ENCODE results near the gene MAGIX.
"Not testable (repeated sequence)": the region's sequence is repeated elsewhere in the genome, so short reads cannot be mapped to it uniquely, and the experiment has no call there.

The MAGIX gene

GRCh38 chrX:49147936-49148335 is 14.6 kb upstream of the MAGIX start:
- intact Hi-C loops (cut with micrococcal nuclease): no loop called here
- peak overlapping the region; percentile 77 for H3K27ac Mint-ChIP-seq
- H3K27me3 Mint-ChIP-seq: no peaks in the 10 kb centered on the region
- H3K9me3 Mint-ChIP-seq: no peaks in the 10 kb centered on the region
- H3K4me1 Mint-ChIP-seq (ENCODE audit: low read depth): peaks cover 12% of the 10 kb centered on the region
- H3K36me3 Mint-ChIP-seq (ENCODE audit: low read depth): no peaks in the 10 kb centered on the region
- H3K4me3 Mint-ChIP-seq: no peak overlapping the region

GRCh38 chrX:49148390-49149100 is 14.0 kb upstream of the MAGIX start:
- H3K4me3 Mint-ChIP-seq; intact Hi-C loops (cut with micrococcal nuclease); H3K36me3 Mint-ChIP-seq (ENCODE audit: low read depth); H3K27me3 Mint-ChIP-seq; H3K9me3 Mint-ChIP-seq: not testable (repeated sequence)
- H3K27ac Mint-ChIP-seq: peak overlapping the region; percentile 77
- peaks cover 12% of the 10 kb centered on the region for H3K4me1 Mint-ChIP-seq (ENCODE audit: low read depth)

- H3K27ac Mint-ChIP-seq: peak overlapping the region; percentile 77
- H3K4me3 Mint-ChIP-seq: not testable (repeated sequence)
Measured at GRCh38 chrX:49149291-49149690, 13.3 kb upstream of the MAGIX start.

GRCh38 chrX:49153467-49153866 is 9.1 kb upstream of the MAGIX start:
- Mint-ChIP-seq H3K9me3 (no peaks in the 10 kb centered on the region), H3K27me3 (no peaks in the 10 kb centered on the region), H3K4me1 (ENCODE audit: low read depth) (peaks cover 27% of the 10 kb centered on the region), H3K36me3 (ENCODE audit: low read depth) (no peaks in the 10 kb centered on the region), H3K27ac (no peak overlapping the region), H3K4me3 (no peak overlapping the region)
- intact Hi-C loops (cut with micrococcal nuclease): no loop called here

More at GRCh38 chrX:49149291-49149690, 13.3 kb upstream of the MAGIX start:
- H3K27me3 Mint-ChIP-seq; H3K36me3 Mint-ChIP-seq (ENCODE audit: low read depth); intact Hi-C loops (cut with micrococcal nuclease); H3K9me3 Mint-ChIP-seq: not testable (repeated sequence)
- H3K4me1 Mint-ChIP-seq (ENCODE audit: low read depth): peaks cover 12% of the 10 kb centered on the region

- Mint-ChIP-seq H3K27me3 (no peaks in the 10 kb centered on the region), H3K27ac (peak overlapping the region; percentile 96), H3K9me3 (no peaks in the 10 kb centered on the region), H3K4me3 (peak overlapping the region; percentile 83), H3K36me3 (ENCODE audit: low read depth) (no peaks in the 10 kb centered on the region), H3K4me1 (ENCODE audit: low read depth) (peaks cover 21% of the 10 kb centered on the region)
- intact Hi-C loops (cut with micrococcal nuclease): no loop called here
Measured at GRCh38 chrX:49155243-49155899, 7.2 kb upstream of the MAGIX start.

GRCh38 chrX:49155900-49156837 is 6.4 kb upstream of the MAGIX start:
- Mint-ChIP-seq H3K9me3 (no peaks in the 10 kb centered on the region), H3K4me3 (peak overlapping the region; percentile 83), H3K4me1 (ENCODE audit: low read depth) (peaks cover 21% of the 10 kb centered on the region), H3K36me3 (ENCODE audit: low read depth) (no peaks in the 10 kb centered on the region), H3K27ac (peak overlapping the region; percentile 96), H3K27me3 (no peaks in the 10 kb centered on the region)
- intact Hi-C loops (cut with micrococcal nuclease): no loop called here

- no peaks in the 10 kb centered on the region for H3K36me3 Mint-ChIP-seq (ENCODE audit: low read depth)
- H3K4me1 Mint-ChIP-seq (ENCODE audit: low read depth): peaks cover 21% of the 10 kb centered on the region
- peak overlapping the region; percentile 13 for H3K4me3 Mint-ChIP-seq
- H3K27ac Mint-ChIP-seq: no peak overlapping the region
- intact Hi-C loops (cut with micrococcal nuclease): no loop called here
- H3K9me3 Mint-ChIP-seq: no peaks in the 10 kb centered on the region
- no peaks in the 10 kb centered on the region for H3K27me3 Mint-ChIP-seq
Measured at GRCh38 chrX:49157194-49157593, 5.4 kb upstream of the MAGIX start.

- peaks cover 36% of the 10 kb centered on the region for H3K4me1 Mint-ChIP-seq (ENCODE audit: low read depth)
- no peaks in the 10 kb centered on the region for H3K9me3 Mint-ChIP-seq
- no peaks in the 10 kb centered on the region for H3K36me3 Mint-ChIP-seq (ENCODE audit: low read depth)
- H3K27ac Mint-ChIP-seq: no peak overlapping the region
- intact Hi-C loops (cut with micrococcal nuclease): no loop called here
- H3K27me3 Mint-ChIP-seq: no peaks in the 10 kb centered on the region
- H3K4me3 Mint-ChIP-seq: no peak overlapping the region
Measured at GRCh38 chrX:49160908-49161307, 1.6 kb upstream of the MAGIX start.

- intact Hi-C loops (cut with micrococcal nuclease): no loop called here
- no peak overlapping the region for H3K27ac Mint-ChIP-seq
- no peak overlapping the region for H3K4me3 Mint-ChIP-seq
- no peaks in the 10 kb centered on the region for H3K9me3 Mint-ChIP-seq
- no peaks in the 10 kb centered on the region for H3K27me3 Mint-ChIP-seq
- H3K4me1 Mint-ChIP-seq (ENCODE audit: low read depth): peaks cover 32% of the 10 kb centered on the region
- no peaks in the 10 kb centered on the region for H3K36me3 Mint-ChIP-seq (ENCODE audit: low read depth)
Measured at GRCh38 chrX:49161632-49162031, 926 bp upstream of the MAGIX start.

- no peaks in the 10 kb centered on the region for H3K27me3 Mint-ChIP-seq
- peaks cover 6% of the 10 kb centered on the region for H3K36me3 Mint-ChIP-seq (ENCODE audit: low read depth)
- intact Hi-C loops (cut with micrococcal nuclease): no loop called here
- peaks cover 41% of the 10 kb centered on the region for H3K4me1 Mint-ChIP-seq (ENCODE audit: low read depth)
- peak overlapping the region; percentile 78 for H3K4me3 Mint-ChIP-seq
- no peaks in the 10 kb centered on the region for H3K9me3 Mint-ChIP-seq
- H3K27ac Mint-ChIP-seq: peak overlapping the region; percentile 96
Measured at GRCh38 chrX:49163555-49164419, 1.2 kb downstream of the MAGIX start.

GRCh38 chrX:49164589-49165360 is 2.2 kb downstream of the MAGIX start:
- no peaks in the 10 kb centered on the region for H3K9me3 Mint-ChIP-seq
- no peaks in the 10 kb centered on the region for H3K27me3 Mint-ChIP-seq
- intact Hi-C loops (cut with micrococcal nuclease): loop anchor here (5.0 kb wide), 1 partner anchor 42 kb away; the partner anchor contains the start of gene GPKOW
- H3K27ac Mint-ChIP-seq: peak overlapping the region; percentile 99
- H3K4me1 Mint-ChIP-seq (ENCODE audit: low read depth): peaks cover 49% of the 10 kb centered on the region
- H3K4me3 Mint-ChIP-seq: peak overlapping the region; percentile 83
- peaks cover 6% of the 10 kb centered on the region for H3K36me3 Mint-ChIP-seq (ENCODE audit: low read depth)

GRCh38 chrX:49165901-49166881 is 3.6 kb downstream of the MAGIX start:
- intact Hi-C loops (cut with micrococcal nuclease): loop anchor here (5.0 kb wide), 1 partner anchor 44 kb away; the partner anchor contains the start of gene GPKOW
- Mint-ChIP-seq H3K4me3 (peak overlapping the region; percentile 83), H3K4me1 (ENCODE audit: low read depth) (peaks cover 55% of the 10 kb centered on the region), H3K36me3 (ENCODE audit: low read depth) (peaks cover 6% of the 10 kb centered on the region), H3K9me3 (no peaks in the 10 kb centered on the region), H3K27me3 (no peaks in the 10 kb centered on the region), H3K27ac (peak overlapping the region; percentile 99)
